ENCODE results near the gene HK1.
A peak's percentile ranks its signal among the peaks of the same experiment; 100 is the strongest.

Gene HK1

DNA sequence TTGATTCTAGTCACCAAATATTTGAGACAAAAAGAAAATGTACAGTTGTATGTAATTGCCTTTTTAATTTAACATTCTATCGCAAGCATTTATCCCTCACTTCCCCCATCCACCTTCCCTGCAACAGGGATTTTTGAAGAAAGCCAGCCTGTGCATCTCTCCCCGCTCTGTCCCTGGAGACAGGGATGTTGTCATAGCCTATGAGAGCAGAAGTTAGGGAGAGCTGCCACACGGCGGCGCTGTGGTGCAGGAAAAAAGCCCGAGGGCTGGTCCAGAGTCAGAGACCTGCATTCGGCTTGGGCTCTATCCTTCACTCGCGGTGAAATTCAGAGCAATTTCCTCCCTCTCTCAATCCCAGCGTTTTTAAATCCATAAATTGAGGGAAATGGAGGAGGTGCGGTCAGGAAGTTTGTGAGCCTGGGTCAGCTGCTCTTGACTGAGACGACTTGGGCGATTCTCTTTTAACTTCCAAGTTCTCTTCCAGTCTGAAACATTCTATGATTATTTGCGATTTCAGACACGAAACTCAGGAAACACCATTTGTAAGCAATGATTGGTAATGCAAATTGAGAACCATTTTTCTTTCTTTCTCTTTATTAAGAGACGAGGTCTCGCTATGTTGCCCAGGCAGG, 40.7 kb upstream of the HK1 start:
- H3K36me3 Mint-ChIP-seq (ENCODE audit: low read depth) = no peaks in the 10 kb centered on the region
- peaks cover 19% of the 10 kb centered on the region for H3K27me3 Mint-ChIP-seq (ENCODE audit: low read depth, poor library complexity)
- DNase-seq = peak; percentile 95
- H3K4me3 Mint-ChIP-seq = no peak overlapping the region
- H3K4me1 Mint-ChIP-seq = peaks cover 14% of the 10 kb centered on the region
- TF ChIP-seq, protein P1, sequence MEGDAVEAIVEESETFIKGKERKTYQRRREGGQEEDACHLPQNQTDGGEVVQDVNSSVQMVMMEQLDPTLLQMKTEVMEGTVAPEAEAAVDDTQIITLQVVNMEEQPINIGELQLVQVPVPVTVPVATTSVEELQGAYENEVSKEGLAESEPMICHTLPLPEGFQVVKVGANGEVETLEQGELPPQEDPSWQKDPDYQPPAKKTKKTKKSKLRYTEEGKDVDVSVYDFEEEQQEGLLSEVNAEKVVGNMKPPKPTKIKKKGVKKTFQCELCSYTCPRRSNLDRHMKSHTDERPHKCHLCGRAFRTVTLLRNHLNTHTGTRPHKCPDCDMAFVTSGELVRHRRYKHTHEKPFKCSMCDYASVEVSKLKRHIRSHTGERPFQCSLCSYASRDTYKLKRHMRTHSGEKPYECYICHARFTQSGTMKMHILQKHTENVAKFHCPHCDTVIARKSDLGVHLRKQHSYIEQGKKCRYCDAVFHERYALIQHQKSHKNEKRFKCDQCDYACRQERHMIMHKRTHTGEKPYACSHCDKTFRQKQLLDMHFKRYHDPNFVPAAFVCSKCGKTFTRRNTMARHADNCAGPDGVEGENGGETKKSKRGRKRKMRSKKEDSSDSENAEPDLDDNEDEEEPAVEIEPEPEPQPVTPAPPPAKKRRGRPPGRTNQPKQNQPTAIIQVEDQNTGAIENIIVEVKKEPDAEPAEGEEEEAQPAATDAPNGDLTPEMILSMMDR (IDR thresholded peaks at IDR 0.05) = peak; percentile 97
- no peaks in the 10 kb centered on the region for H3K9me3 Mint-ChIP-seq
- H3K27ac Mint-ChIP-seq = no peak overlapping the region

DNA sequence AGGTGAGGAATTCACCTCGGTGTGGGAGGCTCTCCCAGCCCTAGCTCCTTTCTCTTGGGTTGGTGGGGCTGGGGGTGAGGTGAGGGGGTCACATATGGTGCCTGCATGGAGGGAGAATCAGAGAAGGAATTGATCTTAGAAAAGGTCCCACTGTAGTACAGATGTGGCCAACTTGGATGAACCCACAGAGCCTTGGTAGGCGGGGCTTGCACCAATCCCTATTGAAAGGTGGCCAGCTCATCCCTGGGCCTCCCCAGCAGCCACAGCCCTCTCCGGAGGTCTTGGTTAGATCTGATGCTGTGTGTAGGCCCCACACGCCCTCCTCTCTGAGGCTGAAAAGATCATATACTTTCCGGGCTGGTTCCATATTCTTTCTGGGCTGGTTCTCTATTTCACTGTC, 39.2 kb upstream of the HK1 start:
- Mint-ChIP-seq H3K36me3 (ENCODE audit: low read depth) (no peaks in the 10 kb centered on the region), H3K4me1 (peaks cover 6% of the 10 kb centered on the region), H3K27me3 (ENCODE audit: low read depth, poor library complexity) (peaks cover 24% of the 10 kb centered on the region), H3K9me3 (no peaks in the 10 kb centered on the region), H3K4me3 (no peak overlapping the region), H3K27ac (no peak overlapping the region)
- no peak for DNase-seq
- TF ChIP-seq, protein P1 (IDR thresholded peaks at IDR 0.05) = no peak

DNA sequence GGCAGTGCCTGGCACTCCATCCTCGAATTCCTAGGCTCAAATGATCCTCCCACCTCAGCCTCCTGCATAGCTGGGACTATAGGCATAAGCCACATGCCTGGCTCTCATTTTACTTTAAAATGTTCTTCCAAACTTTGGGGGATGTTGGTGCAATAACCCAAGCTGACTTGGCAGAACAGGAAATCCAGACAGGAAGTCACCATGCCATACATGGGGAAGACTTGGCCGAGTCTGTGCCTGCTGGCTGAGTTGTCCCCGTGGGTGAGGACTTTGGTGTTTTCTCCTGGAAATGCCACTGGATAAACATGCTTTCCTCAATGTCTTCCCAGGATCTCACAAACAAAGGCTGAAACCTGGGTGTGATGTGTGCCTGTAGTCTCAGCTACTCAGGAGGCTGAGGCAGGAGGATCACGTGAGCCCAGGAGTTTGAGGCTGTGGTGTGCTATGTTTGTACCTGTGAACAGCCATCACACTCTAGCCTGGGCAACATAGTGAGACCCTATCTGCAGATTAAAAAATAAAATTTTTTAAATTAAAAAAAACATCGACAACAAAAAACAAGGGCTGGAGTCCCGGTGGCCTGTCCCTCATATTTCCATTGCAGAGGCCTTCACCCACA, 38.4 kb upstream of the HK1 start:
- DNase-seq = no peak
- Mint-ChIP-seq H3K27me3 (ENCODE audit: low read depth, poor library complexity) (peaks cover 24% of the 10 kb centered on the region), H3K4me3 (no peak overlapping the region), H3K9me3 (no peaks in the 10 kb centered on the region), H3K36me3 (ENCODE audit: low read depth) (no peaks in the 10 kb centered on the region), H3K4me1 (peaks cover 6% of the 10 kb centered on the region), H3K27ac (no peak overlapping the region)
- TF ChIP-seq, protein P1 (IDR thresholded peaks at IDR 0.05) = no peak

DNA sequence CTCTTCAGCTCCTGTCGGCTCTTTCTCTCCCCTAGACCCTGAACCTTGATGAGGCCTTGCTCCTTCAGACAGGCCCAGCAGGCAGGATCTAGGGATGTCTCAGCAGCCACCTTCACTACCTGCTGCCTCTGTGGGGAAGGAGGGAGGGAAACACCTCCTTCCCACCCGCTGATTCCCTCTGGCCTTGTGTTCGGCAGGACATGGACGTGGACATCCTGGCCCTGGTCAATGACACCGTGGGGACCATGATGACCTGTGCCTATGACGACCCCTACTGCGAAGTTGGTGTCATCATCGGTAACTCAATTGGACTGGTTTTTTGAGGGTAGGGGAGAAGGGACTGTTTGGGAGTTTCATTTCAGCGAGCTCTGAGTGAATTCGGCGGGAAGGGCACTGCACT, 37.8 kb upstream of the HK1 start:
- Mint-ChIP-seq H3K27ac (no peak overlapping the region), H3K4me1 (peaks cover 6% of the 10 kb centered on the region), H3K4me3 (no peak overlapping the region), H3K9me3 (no peaks in the 10 kb centered on the region), H3K36me3 (ENCODE audit: low read depth) (no peaks in the 10 kb centered on the region), H3K27me3 (ENCODE audit: low read depth, poor library complexity) (peaks cover 23% of the 10 kb centered on the region)
- TF ChIP-seq, protein P1 (IDR thresholded peaks at IDR 0.05) = no peak
- DNase-seq = no peak

DNA sequence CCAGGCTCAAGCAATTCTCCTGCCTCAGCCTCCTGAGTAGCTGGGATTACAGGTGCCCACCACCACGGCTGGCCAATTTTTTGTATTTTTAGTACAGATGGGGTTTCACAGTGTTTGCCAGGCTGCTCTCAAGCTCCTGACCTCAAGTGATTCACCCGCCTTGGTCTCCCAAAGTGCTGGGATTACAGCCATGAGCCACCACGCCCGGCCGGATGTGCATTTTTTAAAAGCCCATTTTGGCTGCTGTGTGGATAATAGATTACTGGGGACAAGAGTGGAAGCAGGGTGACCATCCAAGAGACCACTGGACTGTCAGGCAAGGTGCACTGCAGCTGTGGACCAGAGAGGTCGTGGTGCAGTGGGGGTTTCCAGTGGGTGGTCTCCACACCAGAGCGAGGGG, 36.7 kb upstream of the HK1 start:
- TF ChIP-seq, protein P1 (IDR thresholded peaks at IDR 0.05) = no peak
- DNase-seq = no peak
- H3K36me3 Mint-ChIP-seq (ENCODE audit: low read depth) = no peaks in the 10 kb centered on the region

More for the DNA sequence above, 36.7 kb upstream of the HK1 start:
- no peak overlapping the region for H3K27ac Mint-ChIP-seq
- H3K9me3 Mint-ChIP-seq = no peaks in the 10 kb centered on the region
- peaks cover 6% of the 10 kb centered on the region for H3K4me1 Mint-ChIP-seq
- H3K27me3 Mint-ChIP-seq (ENCODE audit: low read depth, poor library complexity) = peaks cover 19% of the 10 kb centered on the region
- no peak overlapping the region for H3K4me3 Mint-ChIP-seq
